Measurements from ENCODE around the gene NR2F2.

The NR2F2 gene

GRCh38 chr15:96369351-96369750, 38.9 kb downstream of the NR2F2 start:
- no peak overlapping the region for H3K4me2 ChIP-seq (ENCODE audit: low read depth, low read length)
- H4K20me1 ChIP-seq (ENCODE audit: insufficient read depth, low read length), result no peaks in the 10 kb centered on the region
- no peaks in the 10 kb centered on the region for H3K9me3 ChIP-seq (replicated peaks; ENCODE audit: insufficient read depth, low read length)
- TF ChIP-seq EZH2 (optimal IDR thresholded peaks at IDR 0.05; ENCODE audit: low read depth, low read length), result no peak
- TF ChIP-seq EZH2phosphoT487 (IDR thresholded peaks at IDR 0.05; ENCODE audit: low read length), result no peak
- no peak for TF ChIP-seq CTCF (IDR thresholded peaks at IDR 0.05; ENCODE audit: low read length)
- no peaks in the 10 kb centered on the region for H3K79me2 ChIP-seq (ENCODE audit: low read length)
- H3K4me3 ChIP-seq (ENCODE audit: low read length), result no peak overlapping the region
- no peak overlapping the region for H3K27ac ChIP-seq (ENCODE audit: low read length)
- H3K36me3 ChIP-seq (replicated peaks; ENCODE audit: insufficient read depth, low read length), result no peaks in the 10 kb centered on the region
- H2AFZ ChIP-seq (ENCODE audit: low read length), result no peak overlapping the region
- no peaks in the 10 kb centered on the region for H3K4me1 ChIP-seq (ENCODE audit: low read length)
- no peaks in the 10 kb centered on the region for H3F3A ChIP-seq (ENCODE audit: insufficient read depth, low read length)
- H3K27me3 ChIP-seq (replicated peaks; ENCODE audit: insufficient read depth, low read length), result no peaks in the 10 kb centered on the region; the same call in 1 of the 2 replicates
- no peak for DNase-seq
- H3K9me2 ChIP-seq (replicated peaks; ENCODE audit: insufficient read depth, low read length), result no peaks in the 10 kb centered on the region
- no peak overlapping the region for H3K9ac ChIP-seq (ENCODE audit: low read length)

DNA sequence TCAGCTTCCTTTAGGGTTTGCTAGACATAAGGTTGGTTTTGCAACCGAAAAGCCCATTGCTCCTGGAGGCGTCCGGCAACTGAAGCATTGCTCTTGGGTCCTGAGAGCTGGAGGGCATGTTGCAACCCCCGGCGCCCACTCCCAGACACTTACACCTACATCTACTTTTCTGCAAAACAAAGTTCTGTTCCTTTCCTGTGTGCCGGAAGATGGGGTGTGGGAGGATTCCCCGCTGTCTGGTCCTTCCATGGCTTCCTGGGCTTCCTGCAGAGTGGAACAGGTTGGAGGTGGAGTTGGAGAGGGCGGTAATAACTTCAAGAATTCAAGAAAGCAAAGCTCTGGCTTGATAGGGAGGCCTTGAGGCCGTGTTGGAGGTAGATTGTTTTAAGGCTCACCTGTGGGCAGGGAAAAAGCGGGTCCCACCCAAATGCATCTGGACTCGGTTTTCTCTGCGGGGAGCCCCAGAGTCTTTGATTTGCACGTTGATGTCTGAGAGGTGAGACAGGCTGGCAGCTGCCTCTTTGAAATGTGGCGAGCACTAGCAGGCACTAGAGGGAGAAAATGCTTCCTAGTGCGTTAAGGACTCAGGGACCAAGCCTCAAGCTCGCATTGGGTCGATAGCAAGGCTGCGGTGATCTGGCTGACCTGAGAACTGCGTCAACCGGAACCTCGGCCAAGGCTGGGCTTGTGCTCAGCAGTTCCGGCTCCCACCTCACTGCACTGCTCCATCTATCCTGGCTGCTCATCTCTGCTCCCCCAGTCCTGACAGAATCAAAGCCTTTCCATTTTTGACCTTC, 39.5 kb downstream of the NR2F2 start:
- Histone ChIP-seq H3F3A (ENCODE audit: insufficient read depth, low read length) (no peaks in the 10 kb centered on the region), H3K27me3 (replicated peaks; ENCODE audit: insufficient read depth, low read length) (no peaks in the 10 kb centered on the region; the same call in 1 of the 2 replicates), H3K4me2 (ENCODE audit: low read depth, low read length) (no peak overlapping the region), H4K20me1 (ENCODE audit: insufficient read depth, low read length) (no peaks in the 10 kb centered on the region), H3K9me3 (replicated peaks; ENCODE audit: insufficient read depth, low read length) (no peaks in the 10 kb centered on the region), H3K36me3 (replicated peaks; ENCODE audit: insufficient read depth, low read length) (no peaks in the 10 kb centered on the region), H2AFZ (ENCODE audit: low read length) (no peak overlapping the region), H3K4me1 (ENCODE audit: low read length) (no peaks in the 10 kb centered on the region), H3K4me3 (ENCODE audit: low read length) (no peak overlapping the region), H3K79me2 (ENCODE audit: low read length) (no peaks in the 10 kb centered on the region), H3K27ac (ENCODE audit: low read length) (no peak overlapping the region), H3K9ac (ENCODE audit: low read length) (no peak overlapping the region), H3K9me2 (replicated peaks; ENCODE audit: insufficient read depth, low read length) (no peaks in the 10 kb centered on the region)
- TF ChIP-seq EZH2 (optimal IDR thresholded peaks at IDR 0.05; ENCODE audit: low read depth, low read length), result no peak
- TF ChIP-seq CTCF (IDR thresholded peaks at IDR 0.05; ENCODE audit: low read length), result no peak
- no peak for TF ChIP-seq EZH2phosphoT487 (IDR thresholded peaks at IDR 0.05; ENCODE audit: low read length)
- DNase-seq, result no peak

GRCh38 chr15:96372554-96372953, 42.1 kb downstream of the NR2F2 start:
- no peak overlapping the region for H2AFZ ChIP-seq (ENCODE audit: low read length)
- no peaks in the 10 kb centered on the region; the same call in 1 of the 2 replicates for H3K27me3 ChIP-seq (replicated peaks; ENCODE audit: insufficient read depth, low read length)
- H3K4me2 ChIP-seq (ENCODE audit: low read depth, low read length), result no peak overlapping the region
- H3K36me3 ChIP-seq (replicated peaks; ENCODE audit: insufficient read depth, low read length), result no peaks in the 10 kb centered on the region
- no peak for DNase-seq
- no peak for TF ChIP-seq EZH2phosphoT487 (IDR thresholded peaks at IDR 0.05; ENCODE audit: low read length)
- TF ChIP-seq EZH2 (optimal IDR thresholded peaks at IDR 0.05; ENCODE audit: low read depth, low read length), result no peak
- TF ChIP-seq CTCF (IDR thresholded peaks at IDR 0.05; ENCODE audit: low read length), result no peak
- H3K4me3 ChIP-seq (ENCODE audit: low read length), result no peak overlapping the region
- H3K4me1 ChIP-seq (ENCODE audit: low read length), result no peaks in the 10 kb centered on the region
- no peak overlapping the region for H3K27ac ChIP-seq (ENCODE audit: low read length)
- H4K20me1 ChIP-seq (ENCODE audit: insufficient read depth, low read length), result no peaks in the 10 kb centered on the region
- H3K9me3 ChIP-seq (replicated peaks; ENCODE audit: insufficient read depth, low read length), result no peaks in the 10 kb centered on the region
- no peak overlapping the region for H3K9ac ChIP-seq (ENCODE audit: low read length)
- H3F3A ChIP-seq (ENCODE audit: insufficient read depth, low read length), result no peaks in the 10 kb centered on the region
- no peaks in the 10 kb centered on the region for H3K9me2 ChIP-seq (replicated peaks; ENCODE audit: insufficient read depth, low read length)
- H3K79me2 ChIP-seq (ENCODE audit: low read length), result no peaks in the 10 kb centered on the region

Measured in MM.1S (cell line).